Skeletal muscle tissue (tissue), 4 donors: ENCODE results near the gene GFRA4. TPM values are rescaled to one million over a fixed set of nuclear protein-coding genes. Genes with fewer than 3 reads are reported as not detected.
A peak's percentile ranks its signal among the peaks of the same experiment; 100 is the strongest.

ENCODE experiments used
- H3K27ac ChIP-seq: one replicate; pipeline ENCODE4 v1.7.0; 2013; ENCODE audit warnings: mild to moderate bottlenecking, low read depth, low read length, inconsistent platforms
- H3K27me3 ChIP-seq, 3 donors: one replicate each; pipeline ENCODE4 v1.7.0; 2013; ENCODE audit warnings: low read length in 3 of 3; ENCODE audit not compliant: control insufficient read depth in 3 of 3, insufficient read depth in 3 of 3
- H3K36me3 ChIP-seq, 3 donors: one replicate each; pipeline ENCODE4 v1.7.0; 2013; ENCODE audit warnings: low read length in 3 of 3; ENCODE audit not compliant: control insufficient read depth in 3 of 3, insufficient read depth in 3 of 3
- H3K4me1 ChIP-seq, 3 donors: one replicate each; pipeline ENCODE4 v1.7.0; 2013; ENCODE audit warnings: low read length in 3 of 3, mild to moderate bottlenecking in 3 of 3; ENCODE audit not compliant: control insufficient read depth in 3 of 3, insufficient read depth in 3 of 3
- H3K4me3 ChIP-seq, 3 donors: one replicate each; pipeline ENCODE4 v1.7.0; 2013; ENCODE audit warnings: low read length in 3 of 3
- H3K9ac ChIP-seq, 3 donors: one replicate each; pipeline ENCODE4 v1.7.0; 2013; ENCODE audit warnings: low read length in 3 of 3, mild to moderate bottlenecking in 3 of 3, moderate library complexity in 2 of 3, low read depth in 1 of 3
- H3K9me3 ChIP-seq, 3 donors: one replicate each; pipeline ENCODE4 v1.7.0; 2013; ENCODE audit warnings: low read length in 3 of 3; ENCODE audit not compliant: control insufficient read depth in 3 of 3
- total RNA-seq: library from RNA; depleted of rRNA; stranded (reverse); fragments of >200 nt; gene quantifications from one replicate; pipeline ENCODE4 v1.2.3, GENCODE V29; 2014
- donor health status: Osteomylitis.

GFRA4 gene, protein sequence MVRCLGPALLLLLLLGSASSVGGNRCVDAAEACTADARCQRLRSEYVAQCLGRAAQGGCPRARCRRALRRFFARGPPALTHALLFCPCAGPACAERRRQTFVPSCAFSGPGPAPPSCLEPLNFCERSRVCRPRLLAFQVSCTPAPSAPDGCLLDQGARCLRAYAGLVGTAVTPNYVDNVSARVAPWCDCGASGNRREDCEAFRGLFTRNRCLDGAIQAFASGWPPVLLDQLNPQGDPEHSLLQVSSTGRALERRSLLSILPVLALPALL
- not detected for total RNA-seq

DNA sequence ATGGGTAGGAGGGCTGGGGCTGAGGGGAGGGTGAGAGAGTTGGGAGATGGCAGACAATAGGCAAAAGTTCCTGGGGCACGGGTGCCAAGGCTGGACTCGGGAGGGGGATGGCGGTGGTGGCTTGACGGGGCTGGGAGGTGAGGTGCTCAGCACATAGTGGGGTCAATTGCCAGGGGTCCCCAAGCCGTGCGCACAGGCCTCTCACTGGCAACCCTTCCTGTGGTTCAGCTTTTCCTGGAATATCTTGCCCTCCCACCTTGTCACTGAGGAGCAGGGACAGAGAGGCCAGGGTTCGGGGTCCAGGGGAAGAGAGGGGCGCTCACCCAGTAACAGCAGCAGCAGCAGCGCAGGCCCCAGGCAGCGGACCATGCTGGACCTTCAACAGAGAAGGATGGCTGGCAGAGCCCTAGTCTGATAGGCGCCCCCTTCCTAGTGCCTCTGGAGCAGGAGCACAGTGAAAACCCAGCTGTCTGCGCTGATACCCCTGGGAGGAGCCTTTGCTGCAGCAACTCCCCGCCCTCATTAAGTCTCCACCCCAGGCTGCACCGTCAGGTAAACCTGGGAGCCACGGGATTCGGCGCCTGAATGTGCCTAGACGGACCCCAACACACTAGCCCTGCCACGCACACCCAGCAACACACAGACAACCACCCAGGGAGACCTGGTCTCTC, at the start of gene GFRA4:
GFRA4 (minus strand) TSS at position 369 of the 671 bp plus-strand sequence; CDS start at position 369, 0 bp downstream.
- Histone ChIP-seq H3K27ac (no peak within 1 kb of the TSS), H3K27me3 (peaks cover 40 to 49% (median 46%) of the 10 kb centered on the region in 3 donors), H3K9me3 (no peaks in the 10 kb centered on the region), H3K9ac (no peak within 1 kb of the TSS), H3K4me1 (no peaks in the 10 kb centered on the region), H3K36me3 (no peaks in the 10 kb centered on the region), H3K4me3 (no peak within 1 kb of the TSS)

DNA sequence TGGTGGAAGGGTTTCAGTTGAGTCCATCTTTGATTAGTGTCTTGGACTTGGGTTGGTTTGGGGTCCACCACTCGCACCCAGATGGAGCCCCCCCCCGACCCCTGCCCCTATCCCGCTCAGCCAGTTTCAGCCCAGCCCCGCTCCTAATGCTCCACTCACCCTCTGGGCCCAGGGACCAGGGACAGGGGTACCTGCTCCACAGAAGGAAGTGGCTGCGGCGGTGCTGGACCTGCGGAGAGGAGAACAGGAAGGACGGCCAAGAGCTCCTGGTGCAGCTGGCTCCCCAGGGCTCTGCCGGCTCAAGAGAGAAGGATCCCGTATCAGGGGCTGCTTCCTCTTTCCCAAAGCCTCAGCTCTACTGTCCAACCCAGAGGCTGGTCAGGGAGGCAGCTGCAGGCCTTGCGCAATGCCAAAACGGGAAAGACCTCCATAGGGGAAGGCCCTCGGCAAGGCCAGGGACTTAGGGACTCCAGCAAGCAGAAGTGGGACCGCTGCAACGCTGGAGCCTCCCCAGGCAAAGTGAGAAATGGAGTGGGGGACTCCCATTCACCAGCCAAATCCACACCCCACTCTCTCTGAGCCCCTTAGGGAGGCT, 49.2 kb upstream of the GFRA4 start, which contains the start of gene SIGLEC1:
SIGLEC1 (minus strand) TSS at position 322 of the 595 bp plus-strand sequence. CDS start 5,472 bp downstream, outside the sequence.
- Histone ChIP-seq H3K27ac (no peak within 1 kb of the TSS), H3K4me1 (peaks cover 6 to 22% (median 16%) of the 10 kb centered on the region in 3 donors), H3K4me3 (peak within 1 kb of the TSS in 1 of 3 donors; percentile 3), H3K9ac (no peak within 1 kb of the TSS), H3K27me3 (no peaks in the 10 kb centered on the region), H3K36me3 (no peaks in the 10 kb centered on the region), H3K9me3 (no peaks in the 10 kb centered on the region)

DNA sequence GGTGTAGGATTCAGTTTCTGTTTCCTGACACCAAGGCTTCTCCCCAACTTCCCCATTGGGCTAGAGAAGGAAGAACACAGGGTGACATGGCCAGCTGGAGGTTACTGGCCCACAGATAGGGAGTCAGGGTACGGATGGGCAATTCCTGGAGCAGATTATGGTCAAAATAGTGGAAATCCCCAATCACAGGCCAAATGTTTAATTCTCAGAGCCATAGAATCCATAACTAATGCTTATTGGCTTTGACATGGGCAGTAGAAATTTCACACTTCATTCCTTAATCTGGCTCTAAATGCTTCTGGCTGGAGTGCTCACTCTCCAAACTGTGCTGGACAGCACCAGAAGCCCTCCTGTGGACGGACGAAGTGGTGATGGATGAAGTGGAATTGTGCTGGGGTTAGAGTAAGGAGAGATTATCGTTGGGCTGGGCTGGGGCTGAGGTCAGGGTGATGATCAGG, 48.3 kb upstream of the GFRA4 start:
- no peak overlapping the region for H3K27ac ChIP-seq
- H3K9me3 ChIP-seq, result no peaks in the 10 kb centered on the region
- no peaks in the 10 kb centered on the region for H3K27me3 ChIP-seq
- H3K36me3 ChIP-seq, result no peaks in the 10 kb centered on the region
- H3K9ac ChIP-seq, result no peak overlapping the region
- H3K4me1 ChIP-seq, result peaks cover 12 to 31% (median 24%) of the 10 kb centered on the region in 3 donors
- peak overlapping the region in 1 of 3 donors; percentile 3 for H3K4me3 ChIP-seq

- Histone ChIP-seq H3K27ac (peak overlapping the region; percentile 13), H3K4me1 (peaks cover 12 to 33% (median 26%) of the 10 kb centered on the region in 3 donors), H3K27me3 (no peaks in the 10 kb centered on the region), H3K9ac (peak overlapping the region in 1 of 3 donors; percentile 57), H3K4me3 (peak overlapping the region in 1 of 3 donors; percentile 3), H3K36me3 (no peaks in the 10 kb centered on the region), H3K9me3 (no peaks in the 10 kb centered on the region)
Observed at GRCh38 chr20:3710703-3711483, 47.7 kb upstream of the GFRA4 start.

- H3K4me1 ChIP-seq, result peaks cover 12 to 36% (median 26%) of the 10 kb centered on the region in 3 donors
- H3K27ac ChIP-seq, result peak overlapping the region; percentile 13
Observed at GRCh38 chr20:3710011-3710466, 46.8 kb upstream of the GFRA4 start.

DNA sequence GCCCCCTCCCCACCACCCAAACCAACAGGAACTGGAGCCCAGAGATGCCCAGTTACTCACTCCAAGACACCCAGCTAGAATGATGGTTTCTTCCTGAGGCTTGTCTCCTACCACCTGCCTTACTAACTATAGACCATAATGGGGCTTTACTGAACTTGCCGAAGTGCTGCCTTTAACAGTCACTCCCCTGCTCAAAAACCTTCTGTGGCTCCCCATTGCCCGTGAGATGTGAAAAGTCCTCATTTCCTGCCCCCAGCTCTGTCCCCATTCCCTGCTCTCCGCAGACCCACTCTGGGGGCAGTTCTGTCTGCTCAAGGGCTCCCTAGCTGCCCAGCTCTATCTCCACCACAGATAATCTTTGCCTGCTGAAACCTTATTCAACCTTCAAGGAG, 44.3 kb upstream of the GFRA4 start:
- peaks cover 0 to 2% (median 0%) of the 10 kb centered on the region in 3 donors for H3K27me3 ChIP-seq
- H3K9me3 ChIP-seq, result no peaks in the 10 kb centered on the region
- peaks cover 12 to 36% (median 26%) of the 10 kb centered on the region in 3 donors for H3K4me1 ChIP-seq
- H3K4me3 ChIP-seq, result no peak overlapping the region
- H3K27ac ChIP-seq, result peak overlapping the region; percentile 50
- H3K9ac ChIP-seq, result peak overlapping the region in 1 of 3 donors; percentile 57
- H3K36me3 ChIP-seq, result no peaks in the 10 kb centered on the region

More at GRCh38 chr20:3710011-3710466, 46.8 kb upstream of the GFRA4 start:
- H3K9me3 ChIP-seq, result no peaks in the 10 kb centered on the region
- H3K9ac ChIP-seq, result no peak overlapping the region
- peak overlapping the region in 1 of 3 donors; percentile 14 for H3K4me3 ChIP-seq
- no peaks in the 10 kb centered on the region for H3K36me3 ChIP-seq
- H3K27me3 ChIP-seq, result no peaks in the 10 kb centered on the region

- H3K27ac ChIP-seq, result peak overlapping the region; percentile 50
- peaks cover 12 to 36% (median 26%) of the 10 kb centered on the region in 3 donors for H3K4me1 ChIP-seq
- peak overlapping the region in 2 of 3 donors; percentile 3 to 56 for H3K4me3 ChIP-seq
- H3K9me3 ChIP-seq, result no peaks in the 10 kb centered on the region
- peaks cover 0 to 2% (median 0%) of the 10 kb centered on the region in 3 donors for H3K27me3 ChIP-seq
- no peaks in the 10 kb centered on the region for H3K36me3 ChIP-seq
- peak overlapping the region in 2 of 3 donors; percentile 54 to 57 for H3K9ac ChIP-seq
Observed at GRCh38 chr20:3706774-3707507, 43.7 kb upstream of the GFRA4 start.

GRCh38 chr20:3705970-3706739, 43.0 kb upstream of the GFRA4 start:
- Histone ChIP-seq H3K36me3 (no peaks in the 10 kb centered on the region), H3K27ac (no peak overlapping the region), H3K27me3 (peaks cover 0 to 2% (median 0%) of the 10 kb centered on the region in 3 donors), H3K4me3 (no peak overlapping the region), H3K9ac (peak overlapping the region in 1 of 3 donors; percentile 8), H3K4me1 (peaks cover 12 to 32% (median 26%) of the 10 kb centered on the region in 3 donors), H3K9me3 (no peaks in the 10 kb centered on the region)
